Measurements from ENCODE around the gene BMPR1B. TPM values are rescaled to one million over a fixed set of nuclear protein-coding genes. Genes with fewer than 3 reads are reported as not detected.

BMPR1B gene
- total and polyA plus RNA-seq, 9 of the 15 experiments (the other 6 are each of a cell fraction or from before 2014, with no cell fraction given), result 0.01 TPM; not detected in 8

GRCh38 chr4:94828882-94829281 is 71.1 kb downstream of the BMPR1B start:
- in situ Hi-C loops (cut with MboI) (no loop called here), intact Hi-C loops (cut with micrococcal nuclease) (no loop called here)
- FAIRE-seq (no peak), ATAC-seq (no peak), DNase-seq (ENCODE audit: extremely low read depth in 1 of 4, low spot score in 3 of 4) (no peak)
- no peaks in the 10 kb centered on the region for H3K27me3 ChIP-seq (ENCODE audit: control insufficient read depth in 2 of 2, insufficient read depth in 2 of 2, low read length in 2 of 2)
- H3K79me2 ChIP-seq (ENCODE audit: control insufficient read depth, insufficient read depth, low read length), result no peaks in the 10 kb centered on the region
- 0% methylated on average over 1 of the region's 1 CpG for WGBS (ENCODE audit: insufficient coverage, low coverage, missing lambda C conversion rate)
- no peaks in the 10 kb centered on the region; a peak in 1 of 5 replicates for H3K4me1 ChIP-seq (replicated peaks in 1 of 2; ENCODE audit: control insufficient read depth in 2 of 2, insufficient read depth in 2 of 2, low read length in 2 of 2)
- H3K9me1 ChIP-seq (ENCODE audit: control insufficient read depth, insufficient read depth, low read length), result no peaks in the 10 kb centered on the region
- no peaks in the 10 kb centered on the region for H3K9me3 ChIP-seq (replicated peaks; ENCODE audit: control insufficient read depth, insufficient read depth, low read depth, low read length)
- no peak overlapping the region for H2AFZ ChIP-seq (ENCODE audit: low read depth, low read length)
- H3K9ac ChIP-seq (ENCODE audit: insufficient read depth in 1 of 2, low read depth in 2 of 2, low read length in 2 of 2), result no peak overlapping the region
- TF ChIP-seq SMAD3 (CRISPR knock-in tag; conservative IDR thresholded peaks at IDR 0.05), result no peak
- TF ChIP-seq PHB2 (IDR thresholded peaks at IDR 0.05; ENCODE audit: low read depth), result no peak
- TF ChIP-seq ZNF398 (CRISPR knock-in tag; IDR thresholded peaks at IDR 0.05), result no peak
- TF ChIP-seq POLR2AphosphoS5 (IDR thresholded peaks at IDR 0.05; ENCODE audit: control insufficient read depth, insufficient read depth, low read depth, low read length), result no peak
- no peak for TF ChIP-seq PYGO2 (tag; IDR thresholded peaks at IDR 0.05)
- TF ChIP-seq NCOA4 (IDR thresholded peaks at IDR 0.05; ENCODE audit: partially characterized antibody), result no peak
- no peak for TF ChIP-seq ZBED1 (IDR thresholded peaks at IDR 0.05)
- no peak for TF ChIP-seq SPI1 (IDR thresholded peaks at IDR 0.05; ENCODE audit: borderline replicate concordance, low read depth, low read length)
- TF ChIP-seq ZSCAN32 (CRISPR knock-in tag; IDR thresholded peaks at IDR 0.05), result no peak
- no peak for TF ChIP-seq ZNF175 (CRISPR knock-in tag; IDR thresholded peaks at IDR 0.05; ENCODE audit: low read depth)
- no peak for TF ChIP-seq AFF4 (CRISPR knock-in tag; IDR thresholded peaks at IDR 0.05)
- TF ChIP-seq POLR3A (IDR thresholded peaks at IDR 0.05; ENCODE audit: borderline replicate concordance, extremely low read depth, insufficient read depth, insufficient read length), result no peak
- no peak for TF ChIP-seq CBX8 (IDR thresholded peaks at IDR 0.05; ENCODE audit: borderline replicate concordance, extremely low read depth, low read depth, low read length, poor library complexity, severe bottlenecking)
- no peak for TF ChIP-seq USF1 (CRISPR knock-in tag; IDR thresholded peaks at IDR 0.05)
- TF ChIP-seq HDAC6 (IDR thresholded peaks at IDR 0.05; ENCODE audit: low read depth, low read length), result no peak
- no peak for TF ChIP-seq NR2C1 (IDR thresholded peaks at IDR 0.05)
- no peak for TF ChIP-seq NR2C1 (tag; IDR thresholded peaks at IDR 0.05)
- TF ChIP-seq SNAPC5 (CRISPR knock-in tag; IDR thresholded peaks at IDR 0.05), result no peak
- ChIA-PET POLR2A (no interaction called here), CTCF (ENCODE audit: low intra/inter-chr PET ratio) (no interaction called here)
- no TSS peak for BruUV-seq (replicated peaks)
- no peak overlapping the region for H3K4me3 ChIP-seq
- no peaks in the 10 kb centered on the region for H4K20me1 ChIP-seq (replicated peaks; ENCODE audit: control insufficient read depth, insufficient read depth, low read length)
- no peaks in the 10 kb centered on the region for H3K36me3 ChIP-seq (ENCODE audit: control insufficient read depth, insufficient read depth, low read length)
- H3K27ac ChIP-seq (ENCODE audit: extremely low read depth, low read depth, low read length), result no peak overlapping the region
- H3K4me2 ChIP-seq (ENCODE audit: insufficient read depth, low read length), result no peak overlapping the region
